SK-N-SH (cell line): ENCODE measurements around the gene FAM120B.

ENCODE experiments used
- JUND ChIP-seq: IDR thresholded peaks from 2 replicates; pipeline ENCODE4 v1.4.0; 2012
- POLR2AphosphoS5 ChIP-seq: IDR thresholded peaks from 2 replicates; pipeline ENCODE4 v1.6.1; 2012; ENCODE audit warnings: low read depth, low read length
- REST ChIP-seq: IDR thresholded peaks from 2 replicates; pipeline ENCODE4 v1.6.1; 2012; ENCODE audit warnings: mild to moderate bottlenecking, low read depth, low read length, moderate library complexity
- SIN3A ChIP-seq: IDR thresholded peaks from 2 replicates; pipeline ENCODE4 v1.6.1; 2012; ENCODE audit warnings: low read depth, mild to moderate bottlenecking, low read length, moderate library complexity, borderline replicate concordance
- TCF12 ChIP-seq: IDR thresholded peaks from 2 replicates; pipeline ENCODE4 v1.4.0; 2012
- TF ChIP-seq, protein P1 (sequence below): fragments of 200-600 bp; sonication (generic); IDR thresholded peaks from 2 replicates; pipeline ENCODE4 v1.6.1; 2017; ENCODE audit warnings: antibody characterized with exemption, mild to moderate bottlenecking, moderate library complexity

DNA sequence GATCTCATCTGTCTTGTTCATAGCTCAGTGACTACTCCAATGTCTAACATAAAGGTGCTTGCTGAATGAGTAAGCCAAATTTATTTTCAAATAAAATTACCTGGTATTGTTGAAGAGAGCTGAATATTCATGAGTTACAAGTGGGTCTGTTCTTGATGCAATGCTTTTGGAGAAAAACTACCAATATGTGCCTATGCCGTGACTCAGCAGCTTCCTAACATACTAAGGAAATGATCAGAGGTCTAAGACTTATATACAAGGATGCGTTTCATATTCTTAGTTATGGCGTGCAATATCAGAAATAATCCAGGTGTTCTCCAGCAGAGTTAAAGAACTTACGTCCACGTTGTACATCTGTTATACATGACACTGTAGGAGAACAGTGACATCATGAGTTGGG lies 5.1 kb downstream of the FAM120B start:
- no peak for TF ChIP-seq POLR2AphosphoS5
- no peak for TF ChIP-seq REST
- TF ChIP-seq, protein P1, sequence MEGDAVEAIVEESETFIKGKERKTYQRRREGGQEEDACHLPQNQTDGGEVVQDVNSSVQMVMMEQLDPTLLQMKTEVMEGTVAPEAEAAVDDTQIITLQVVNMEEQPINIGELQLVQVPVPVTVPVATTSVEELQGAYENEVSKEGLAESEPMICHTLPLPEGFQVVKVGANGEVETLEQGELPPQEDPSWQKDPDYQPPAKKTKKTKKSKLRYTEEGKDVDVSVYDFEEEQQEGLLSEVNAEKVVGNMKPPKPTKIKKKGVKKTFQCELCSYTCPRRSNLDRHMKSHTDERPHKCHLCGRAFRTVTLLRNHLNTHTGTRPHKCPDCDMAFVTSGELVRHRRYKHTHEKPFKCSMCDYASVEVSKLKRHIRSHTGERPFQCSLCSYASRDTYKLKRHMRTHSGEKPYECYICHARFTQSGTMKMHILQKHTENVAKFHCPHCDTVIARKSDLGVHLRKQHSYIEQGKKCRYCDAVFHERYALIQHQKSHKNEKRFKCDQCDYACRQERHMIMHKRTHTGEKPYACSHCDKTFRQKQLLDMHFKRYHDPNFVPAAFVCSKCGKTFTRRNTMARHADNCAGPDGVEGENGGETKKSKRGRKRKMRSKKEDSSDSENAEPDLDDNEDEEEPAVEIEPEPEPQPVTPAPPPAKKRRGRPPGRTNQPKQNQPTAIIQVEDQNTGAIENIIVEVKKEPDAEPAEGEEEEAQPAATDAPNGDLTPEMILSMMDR = no peak
- no peak for TF ChIP-seq JUND
- no peak for TF ChIP-seq SIN3A
- TF ChIP-seq TCF12 = no peak
